ENCODE results near the gene TBL1XR1.
"Not testable (repeated sequence)": the region's sequence is repeated elsewhere in the genome, so short reads cannot be mapped to it uniquely, and the experiment has no call there.

The TBL1XR1 gene

GRCh38 chr3:177190756-177191681 is 6.3 kb downstream of the TBL1XR1 start:
- DNase-seq (ENCODE audit: insufficient read length, low spot score) (no peak), FAIRE-seq (no peak)
- TF ChIP-seq, protein P1, sequence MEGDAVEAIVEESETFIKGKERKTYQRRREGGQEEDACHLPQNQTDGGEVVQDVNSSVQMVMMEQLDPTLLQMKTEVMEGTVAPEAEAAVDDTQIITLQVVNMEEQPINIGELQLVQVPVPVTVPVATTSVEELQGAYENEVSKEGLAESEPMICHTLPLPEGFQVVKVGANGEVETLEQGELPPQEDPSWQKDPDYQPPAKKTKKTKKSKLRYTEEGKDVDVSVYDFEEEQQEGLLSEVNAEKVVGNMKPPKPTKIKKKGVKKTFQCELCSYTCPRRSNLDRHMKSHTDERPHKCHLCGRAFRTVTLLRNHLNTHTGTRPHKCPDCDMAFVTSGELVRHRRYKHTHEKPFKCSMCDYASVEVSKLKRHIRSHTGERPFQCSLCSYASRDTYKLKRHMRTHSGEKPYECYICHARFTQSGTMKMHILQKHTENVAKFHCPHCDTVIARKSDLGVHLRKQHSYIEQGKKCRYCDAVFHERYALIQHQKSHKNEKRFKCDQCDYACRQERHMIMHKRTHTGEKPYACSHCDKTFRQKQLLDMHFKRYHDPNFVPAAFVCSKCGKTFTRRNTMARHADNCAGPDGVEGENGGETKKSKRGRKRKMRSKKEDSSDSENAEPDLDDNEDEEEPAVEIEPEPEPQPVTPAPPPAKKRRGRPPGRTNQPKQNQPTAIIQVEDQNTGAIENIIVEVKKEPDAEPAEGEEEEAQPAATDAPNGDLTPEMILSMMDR (IDR thresholded peaks at IDR 0.05; ENCODE audit: insufficient read depth, missing control alignments) = no peak

DNA sequence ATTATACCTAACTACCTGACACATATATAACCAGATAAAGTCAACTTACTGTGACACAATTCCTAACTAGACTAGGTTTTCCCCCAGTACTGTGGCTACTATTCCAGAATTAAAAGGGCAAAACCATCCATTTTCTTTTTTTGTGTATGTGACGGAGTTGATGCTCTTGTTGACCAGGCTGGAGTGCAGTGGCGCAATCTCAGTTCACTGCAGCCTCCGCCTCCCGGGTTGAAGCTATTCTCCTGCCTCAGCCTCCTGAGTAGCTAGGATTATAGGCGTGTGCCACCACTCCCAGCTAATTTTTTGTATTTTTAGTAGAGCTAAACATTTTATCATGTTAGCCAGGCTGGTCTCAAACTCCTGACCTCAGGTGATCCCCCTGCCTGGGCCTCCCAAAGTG is 7.1 kb downstream of the TBL1XR1 start:
- not testable (repeated sequence) for DNase-seq (ENCODE audit: insufficient read length, low spot score); FAIRE-seq

DNA sequence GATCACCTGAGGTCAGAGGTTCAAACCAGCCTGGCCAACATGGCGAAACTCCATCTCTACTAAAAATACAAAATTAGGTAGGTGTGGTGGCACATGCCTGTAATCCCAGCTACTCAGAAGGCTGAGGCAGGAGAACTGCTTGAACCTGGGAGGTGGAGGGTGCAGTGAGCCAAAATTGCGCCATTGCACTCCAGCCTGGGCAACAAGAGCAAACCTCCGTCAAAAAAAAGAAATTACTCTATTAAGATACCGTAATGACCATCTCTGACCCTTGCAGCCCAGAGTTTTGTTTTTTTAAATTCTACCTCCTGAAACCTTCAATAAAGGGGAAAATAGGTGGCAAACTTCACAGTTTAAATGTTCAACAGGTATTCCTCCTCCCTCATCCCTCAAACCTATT is 9.0 kb downstream of the TBL1XR1 start:
- DNase-seq (ENCODE audit: insufficient read length, low spot score); FAIRE-seq: not testable (repeated sequence)

- no peak for DNase-seq (ENCODE audit: insufficient read length, low spot score)
- TF ChIP-seq, protein P1 (IDR thresholded peaks at IDR 0.05; ENCODE audit: insufficient read depth, missing control alignments) = no peak
- FAIRE-seq = no peak
Measured at GRCh38 chr3:177186306-177186705, 11.0 kb downstream of the TBL1XR1 start.

GRCh38 chr3:177185035-177185574 is 12.2 kb downstream of the TBL1XR1 start:
- DNase-seq (ENCODE audit: insufficient read length, low spot score) (no peak), FAIRE-seq (no peak)
- TF ChIP-seq, protein P1 (IDR thresholded peaks at IDR 0.05; ENCODE audit: insufficient read depth, missing control alignments) = no peak

DNA sequence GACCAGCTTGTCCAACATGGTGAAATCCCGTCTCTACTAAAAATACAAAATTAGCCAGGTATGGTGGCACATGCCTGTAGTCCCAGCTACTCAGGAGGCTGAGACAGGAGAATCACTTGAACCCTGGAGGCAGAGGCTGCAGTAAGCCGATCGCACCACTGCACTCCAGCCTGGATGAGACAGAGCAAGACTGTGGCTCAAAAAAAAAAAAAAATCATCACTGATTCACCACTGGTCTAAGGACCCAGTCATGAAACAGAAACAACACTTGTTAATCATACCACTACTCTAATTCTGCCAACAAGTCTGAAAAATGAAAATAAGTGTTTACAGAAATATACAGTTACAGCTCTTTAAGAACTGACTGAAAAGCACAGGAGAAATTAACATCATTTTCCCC is 12.7 kb downstream of the TBL1XR1 start:
- DNase-seq (ENCODE audit: insufficient read length, low spot score); FAIRE-seq: not testable (repeated sequence)

GRCh38 chr3:177182352-177182751 is 14.9 kb downstream of the TBL1XR1 start:
- no peak for DNase-seq (ENCODE audit: insufficient read length, low spot score)
- FAIRE-seq = no peak
- TF ChIP-seq, protein P1 (IDR thresholded peaks at IDR 0.05; ENCODE audit: insufficient read depth, missing control alignments) = no peak

GRCh38 chr3:177181418-177181817 is 15.9 kb downstream of the TBL1XR1 start:
- FAIRE-seq (no peak), DNase-seq (ENCODE audit: insufficient read length, low spot score) (no peak)
- TF ChIP-seq, protein P1 (IDR thresholded peaks at IDR 0.05; ENCODE audit: insufficient read depth, missing control alignments) = no peak
